ENCODE measurements around the gene SEMA7A.

Gene SEMA7A

GRCh38 chr15:74402337-74402841 is 31.4 kb downstream of the SEMA7A start:
- in situ Hi-C loops (cut with HindIII; ENCODE audit: low pct_ligation_motif_present, low sequenced_read_pairs), result no loop called here
- H3K27me3 ChIP-seq (replicated peaks), result no peaks in the 10 kb centered on the region
- H3K27ac ChIP-seq, result no peak overlapping the region
- no peaks in the 10 kb centered on the region for H3K36me3 ChIP-seq (replicated peaks)
- no peak for DNase-seq
- no peak for TF ChIP-seq CTCF (IDR thresholded peaks at IDR 0.05; ENCODE audit: low read depth, low read length, missing control alignments)
- H3K4me3 ChIP-seq (ENCODE audit: low read depth, low read length), result no peak overlapping the region

DNA sequence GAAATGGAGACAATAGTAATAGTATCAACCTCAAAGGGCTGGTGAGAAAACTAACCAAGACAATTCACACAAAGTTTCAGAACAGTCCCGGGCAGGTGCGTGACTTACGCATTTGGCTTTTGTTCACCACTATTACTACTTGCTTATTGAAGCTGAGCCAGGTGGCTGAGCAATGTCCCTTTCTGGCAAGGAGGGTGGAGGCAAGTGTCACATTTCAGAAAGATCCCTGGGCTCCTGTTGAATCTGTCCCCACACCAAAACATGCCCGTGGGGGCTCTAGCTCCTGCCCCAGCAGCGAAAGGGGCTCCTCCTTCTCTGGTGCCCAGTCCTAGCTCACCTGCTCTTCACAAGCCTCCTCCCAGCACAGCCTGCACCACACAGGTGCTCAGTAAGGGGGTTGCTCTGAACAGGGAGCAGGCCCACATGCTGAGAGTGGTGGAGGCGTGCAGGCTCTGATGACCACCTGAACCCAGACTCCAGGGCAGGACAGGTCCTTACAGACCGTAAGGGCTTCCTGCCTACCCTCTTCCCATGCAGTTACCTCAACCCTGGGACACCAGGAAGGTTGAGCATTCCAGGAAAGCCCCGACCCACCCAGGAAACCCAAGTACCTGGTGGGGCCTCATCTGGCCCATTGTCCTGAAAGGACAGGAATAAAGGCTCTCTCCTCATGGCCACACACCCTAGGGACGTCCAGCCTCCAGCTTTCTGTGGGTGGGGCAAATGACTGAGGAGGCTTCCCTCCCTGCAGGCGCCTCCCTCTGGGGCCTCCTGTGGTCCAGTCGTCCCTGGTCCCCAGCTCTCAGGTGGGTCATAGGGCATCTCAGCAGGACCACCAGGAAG is 32.6 kb downstream of the SEMA7A start:
- no peak for DNase-seq
- no peak overlapping the region for H3K4me3 ChIP-seq (ENCODE audit: low read depth, low read length)
- no peak overlapping the region for H3K27ac ChIP-seq
- H3K27me3 ChIP-seq (replicated peaks), result no peaks in the 10 kb centered on the region
- TF ChIP-seq CTCF (IDR thresholded peaks at IDR 0.05; ENCODE audit: low read depth, low read length, missing control alignments), result no peak
- no peaks in the 10 kb centered on the region for H3K36me3 ChIP-seq (replicated peaks)
- in situ Hi-C loops (cut with HindIII; ENCODE audit: low pct_ligation_motif_present, low sequenced_read_pairs), result no loop called here

DNA sequence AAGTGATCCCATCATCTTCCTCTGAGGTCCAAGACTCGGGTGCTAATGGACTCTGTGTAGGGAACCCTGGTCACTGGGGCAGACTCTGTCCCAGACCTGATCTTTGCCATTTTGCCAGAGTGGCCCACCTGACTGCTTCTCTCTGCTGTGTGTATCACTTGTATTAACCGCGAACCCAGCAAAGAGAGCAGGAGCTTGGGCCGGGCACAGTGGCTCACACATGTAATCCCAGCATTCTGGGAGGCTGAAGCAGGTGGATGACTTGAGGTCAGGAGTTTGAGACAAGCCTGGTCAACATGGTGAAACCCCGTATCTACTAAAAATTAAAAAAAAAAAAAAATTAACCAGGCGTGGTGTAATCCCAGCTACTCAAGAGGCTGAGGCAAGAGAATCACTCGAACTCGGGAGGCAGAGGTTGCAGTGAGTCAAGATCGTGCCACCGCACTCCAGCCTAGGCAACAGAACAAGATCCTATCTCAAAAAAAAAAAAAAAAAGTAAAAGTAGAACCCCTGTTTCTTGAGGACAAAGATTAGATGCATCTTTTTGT is 33.4 kb downstream of the SEMA7A start:
- TF ChIP-seq CTCF (IDR thresholded peaks at IDR 0.05; ENCODE audit: low read depth, low read length, missing control alignments), result no peak
- H3K36me3 ChIP-seq (replicated peaks), result no peaks in the 10 kb centered on the region
- in situ Hi-C loops (cut with HindIII; ENCODE audit: low pct_ligation_motif_present, low sequenced_read_pairs), result no loop called here
- no peaks in the 10 kb centered on the region for H3K27me3 ChIP-seq (replicated peaks)
- no peak overlapping the region for H3K4me3 ChIP-seq (ENCODE audit: low read depth, low read length)
- DNase-seq, result no peak
- H3K27ac ChIP-seq, result peak overlapping the region; percentile 60

DNA sequence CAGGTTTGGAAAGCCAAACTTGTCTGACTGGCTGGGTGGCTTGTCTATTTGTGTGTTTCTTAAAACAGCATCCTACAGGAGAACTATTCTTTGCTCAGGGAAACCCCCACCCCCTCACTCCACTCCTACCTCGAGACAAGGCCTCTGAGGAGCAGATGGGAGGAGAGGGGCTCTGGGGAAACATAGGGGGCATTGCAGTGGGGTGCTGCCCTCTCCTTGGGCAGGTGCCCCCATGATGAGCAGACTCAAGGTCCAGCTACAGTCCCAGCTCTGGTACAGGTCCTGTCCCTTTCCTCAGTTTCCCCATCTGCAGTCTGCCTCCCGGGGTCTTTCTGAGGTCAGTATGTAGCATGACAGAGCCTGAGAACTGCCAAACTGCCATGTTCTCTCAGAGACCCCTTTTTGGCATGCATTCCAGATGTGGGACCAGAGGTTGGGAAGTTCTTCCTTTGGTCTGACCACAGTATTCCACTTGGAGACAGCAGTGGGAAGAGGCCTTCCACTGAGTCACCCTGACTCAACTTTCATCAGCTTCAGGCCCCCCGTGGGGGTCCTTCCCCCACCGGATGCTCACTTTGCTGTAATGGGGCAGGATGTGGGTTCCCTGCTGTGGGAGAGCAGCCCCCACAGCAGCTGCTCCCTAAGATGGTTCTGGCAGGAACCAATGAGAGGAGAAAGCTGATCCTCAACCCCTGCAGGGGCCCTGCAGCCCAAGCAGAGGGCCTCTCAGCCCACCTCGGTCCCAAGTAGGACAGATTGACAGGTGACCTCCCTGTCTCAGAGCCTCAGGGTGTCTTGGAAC is 34.0 kb downstream of the SEMA7A start:
- peak; percentile 45 for DNase-seq
- H3K4me3 ChIP-seq (ENCODE audit: low read depth, low read length), result no peak overlapping the region
- H3K27me3 ChIP-seq (replicated peaks), result no peaks in the 10 kb centered on the region
- in situ Hi-C loops (cut with HindIII; ENCODE audit: low pct_ligation_motif_present, low sequenced_read_pairs), result no loop called here
- peak overlapping the region; percentile 60 for H3K27ac ChIP-seq
- no peak for TF ChIP-seq CTCF (IDR thresholded peaks at IDR 0.05; ENCODE audit: low read depth, low read length, missing control alignments)
- no peaks in the 10 kb centered on the region for H3K36me3 ChIP-seq (replicated peaks)

- no peak for TF ChIP-seq CTCF (IDR thresholded peaks at IDR 0.05; ENCODE audit: low read depth, low read length, missing control alignments)
- no peaks in the 10 kb centered on the region for H3K27me3 ChIP-seq (replicated peaks)
- in situ Hi-C loops (cut with HindIII; ENCODE audit: low pct_ligation_motif_present, low sequenced_read_pairs), result no loop called here
- no peak overlapping the region for H3K4me3 ChIP-seq (ENCODE audit: low read depth, low read length)
- H3K27ac ChIP-seq, result no peak overlapping the region
- H3K36me3 ChIP-seq (replicated peaks), result no peaks in the 10 kb centered on the region
- DNase-seq, result no peak
Measured at GRCh38 chr15:74399100-74399499, 34.7 kb downstream of the SEMA7A start.
